GM12865 (cell line): Measurements from ENCODE around the gene LILRB3.
A peak's percentile ranks its signal among the peaks of the same experiment; 100 is the strongest.
"Not testable (repeated sequence)": the region's sequence is repeated elsewhere in the genome, so short reads cannot be mapped to it uniquely, and the experiment has no call there.

Experiments
- DNase-seq: peaks from one replicate; pipeline ENCODE4 v3.0.0; 2010; ENCODE audit warnings: low read depth
- H3K4me3 ChIP-seq: 2 replicates; pipeline ENCODE4 v1.5.1; 2011; ENCODE audit warnings: mild to moderate bottlenecking, low read depth, low read length, control low read depth
- CTCF ChIP-seq: IDR thresholded peaks from 2 replicates; pipeline ENCODE4 v1.5.1; 2011; ENCODE audit warnings: low read length, control low read depth, low read depth, inconsistent platforms; ENCODE audit not compliant: insufficient read depth; ENCODE audit errors: missing control alignments

LILRB3 gene

GRCh38 chr19:54189145-54189734 is 33.6 kb downstream of the LILRB3 start, which contains the start of gene MBOAT7:
Gene MBOAT7, minus strand, starts transcription at chr19:54189580. Its CDS starts 1,072 bp downstream, at chr19:54188508.
- peak; percentile 44 for TF ChIP-seq CTCF
- peak within 1 kb of the TSS; percentile 89 for H3K4me3 ChIP-seq
- DNase-seq: no peak

DNA sequence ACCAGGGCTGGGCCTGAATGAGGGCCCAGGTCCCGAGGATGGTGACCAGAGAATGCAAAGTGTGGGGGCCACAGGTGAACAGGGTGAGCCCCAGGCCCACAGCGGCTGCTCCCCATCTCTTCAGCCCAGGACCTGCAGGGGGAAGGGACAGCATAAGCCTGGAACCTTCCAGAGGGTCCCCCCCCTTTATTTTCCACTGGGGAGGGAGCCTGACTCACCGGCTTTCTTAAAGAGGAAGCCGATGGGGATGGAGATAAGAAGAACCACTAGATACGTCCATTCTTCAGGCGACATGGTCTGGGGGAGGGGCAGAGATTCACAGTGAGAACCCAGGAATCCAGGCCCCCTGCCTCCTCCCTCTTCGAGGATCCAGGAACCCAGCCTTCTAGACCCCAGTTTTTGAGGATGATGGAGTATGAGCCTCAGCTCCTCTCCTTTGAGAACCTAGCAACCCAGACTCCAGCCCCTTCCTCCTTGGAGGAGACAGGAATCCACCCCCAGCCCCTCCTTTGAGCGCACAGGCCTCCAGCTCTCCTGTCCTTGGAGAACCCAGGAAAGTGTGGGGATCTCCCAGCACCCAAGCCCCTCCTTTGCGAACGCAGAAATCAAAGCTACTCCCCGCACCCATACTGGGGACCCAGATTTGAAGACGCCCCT is 34.5 kb downstream of the LILRB3 start:
- no peak for TF ChIP-seq CTCF
- no peak for DNase-seq
- H3K4me3 ChIP-seq: peak overlapping the region; percentile 89

GRCh38 chr19:54186934-54187381 is 35.8 kb downstream of the LILRB3 start:
- TF ChIP-seq CTCF: no peak
- H3K4me3 ChIP-seq: no peak overlapping the region
- no peak for DNase-seq

- H3K4me3 ChIP-seq: no peak overlapping the region
- DNase-seq: no peak
- no peak for TF ChIP-seq CTCF
Measured at GRCh38 chr19:54186351-54186750, 36.5 kb downstream of the LILRB3 start.

DNA sequence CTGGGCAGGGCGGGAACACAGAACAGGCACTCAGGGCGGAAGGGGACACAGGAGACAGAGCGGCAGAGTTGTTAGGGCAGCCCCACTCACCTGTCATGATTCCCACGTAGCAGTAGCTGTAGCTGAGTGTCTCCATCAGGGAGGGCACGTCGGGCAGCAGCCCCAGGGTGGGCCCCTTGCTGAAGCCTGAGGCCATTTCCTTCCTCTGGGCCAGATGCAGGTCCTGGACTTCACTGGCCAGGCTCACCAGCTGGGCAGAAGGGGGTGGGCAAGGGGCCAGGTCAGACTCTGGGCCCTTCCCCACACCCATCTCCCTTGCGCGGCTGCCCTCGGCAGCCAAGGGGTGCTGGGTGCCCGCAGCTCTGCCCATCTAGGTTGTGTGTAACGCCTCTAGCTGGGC is 39.4 kb downstream of the LILRB3 start:
- no peak for TF ChIP-seq CTCF
- no peak for DNase-seq
- no peak overlapping the region for H3K4me3 ChIP-seq

- H3K4me3 ChIP-seq, DNase-seq: not testable (repeated sequence)
Measured at GRCh38 chr19:54181894-54182293, 40.9 kb downstream of the LILRB3 start.

GRCh38 chr19:54180691-54181091 is 42.1 kb downstream of the LILRB3 start:
- H3K4me3 ChIP-seq: no peak overlapping the region
- no peak for DNase-seq
- TF ChIP-seq CTCF: no peak
